GM19351 (cell line): Measurements from ENCODE around the gene GRIP1.

ENCODE experiments used
- ATAC-seq: cut with Tn5 transposase; IDR thresholded peaks from one replicate; pipeline ENCODE4 v1.9.1; 2021; ENCODE audit warnings: mild to moderate bottlenecking, moderate library complexity; ENCODE audit not compliant: unreplicated experiment

The GRIP1 gene

DNA sequence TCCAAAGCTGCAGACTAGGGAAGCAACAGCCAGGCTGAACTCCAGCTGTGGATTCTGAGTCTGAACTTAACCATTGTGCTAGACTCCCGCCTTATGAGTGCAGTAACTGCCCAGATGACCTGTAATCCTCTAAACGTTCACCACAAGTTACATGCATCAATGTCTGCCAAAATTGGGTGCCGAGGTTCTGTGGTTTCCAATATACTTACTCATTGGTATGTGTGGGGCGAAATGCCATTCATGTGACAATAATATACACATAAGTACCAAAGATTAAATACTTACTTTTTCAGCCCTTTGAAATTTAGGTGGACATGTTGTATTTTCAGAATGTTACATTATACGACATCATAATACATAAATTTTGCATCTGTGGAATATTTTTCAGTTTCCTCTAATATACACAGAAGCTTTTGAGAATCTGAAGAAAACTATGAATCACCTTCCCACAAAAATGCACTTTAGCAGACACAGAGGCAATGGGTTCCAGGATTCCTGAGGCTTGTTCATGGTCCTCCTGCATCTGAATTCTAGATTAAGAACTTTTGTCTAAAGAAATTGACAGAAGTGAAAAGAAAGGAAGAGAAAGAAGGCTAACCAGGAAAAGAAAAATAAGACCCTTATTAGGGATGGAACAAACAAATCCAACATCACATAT is 31.7 kb downstream of the GRIP1 start:
- ATAC-seq: no peak

DNA sequence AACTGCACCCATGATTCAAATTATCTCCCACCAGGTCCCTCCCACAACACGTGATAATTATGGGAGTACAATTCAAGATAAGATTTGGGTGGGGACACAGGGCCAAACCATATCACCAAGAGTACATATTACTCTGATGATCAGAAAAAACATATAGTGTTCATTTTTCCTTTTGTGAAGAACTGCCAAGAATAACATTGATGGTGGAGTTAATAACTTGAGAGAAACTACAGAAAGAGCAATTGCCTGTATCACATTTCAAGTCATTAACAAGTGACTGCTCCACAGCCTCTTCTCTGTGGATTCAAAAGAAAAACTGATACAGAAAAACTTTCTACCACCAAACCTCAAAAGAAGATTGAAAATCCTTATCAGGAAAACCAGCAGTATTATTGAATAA is 34.7 kb downstream of the GRIP1 start:
- no peak for ATAC-seq

DNA sequence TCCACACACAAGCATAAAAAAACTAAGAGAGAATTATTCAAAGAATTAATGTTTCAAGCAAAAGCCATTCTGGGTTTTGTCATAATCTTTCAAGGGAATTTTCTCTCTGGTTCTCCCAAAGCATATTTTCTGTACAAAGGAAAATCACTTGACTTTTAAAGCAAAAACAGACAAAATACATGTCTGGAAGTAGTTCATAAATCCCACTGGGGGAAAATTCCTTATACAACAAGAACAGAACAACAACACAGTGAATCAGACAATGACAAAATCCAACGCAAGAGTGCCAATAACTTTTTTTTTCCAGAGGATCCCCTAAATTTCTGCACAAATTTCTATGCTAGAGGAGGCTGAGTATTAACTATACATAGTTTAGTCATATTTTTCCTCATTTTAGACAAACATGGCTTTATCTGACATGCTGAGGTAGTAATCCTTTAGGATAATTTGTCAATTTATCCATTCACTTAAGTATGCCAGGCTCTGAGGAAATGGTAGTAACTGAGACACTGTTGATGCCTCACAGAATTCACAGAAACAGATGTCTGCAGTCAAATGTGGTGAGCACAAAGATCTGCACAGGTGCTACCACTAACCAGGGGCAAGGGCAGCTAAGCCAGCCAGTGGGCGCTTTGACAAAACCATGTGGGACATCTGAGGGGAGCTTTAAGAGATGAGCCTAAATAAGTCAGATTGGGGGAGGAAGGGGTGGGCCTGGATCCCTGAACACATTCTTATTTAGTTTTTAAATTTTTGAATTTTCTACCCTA is 38.0 kb downstream of the GRIP1 start:
- ATAC-seq: no peak

DNA sequence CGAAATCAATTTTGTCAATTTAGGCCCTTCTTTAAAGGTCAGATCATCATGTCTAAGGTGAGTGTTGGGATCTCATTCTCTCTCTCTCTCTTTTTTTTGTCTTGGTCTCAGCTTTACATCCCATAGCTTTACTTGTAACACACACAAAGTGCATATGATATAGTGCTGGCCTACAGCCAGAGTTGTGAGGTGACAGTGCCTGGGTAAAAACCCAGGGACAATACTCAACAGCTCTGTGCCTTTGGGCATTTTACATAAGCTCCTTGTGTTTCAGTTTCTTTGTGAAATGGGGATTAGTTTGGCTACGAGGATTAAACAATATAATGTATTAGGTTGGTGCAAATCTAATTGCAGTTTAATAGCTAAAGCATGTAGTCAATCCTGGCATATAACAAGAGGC is 40.2 kb downstream of the GRIP1 start:
- no peak for ATAC-seq

DNA sequence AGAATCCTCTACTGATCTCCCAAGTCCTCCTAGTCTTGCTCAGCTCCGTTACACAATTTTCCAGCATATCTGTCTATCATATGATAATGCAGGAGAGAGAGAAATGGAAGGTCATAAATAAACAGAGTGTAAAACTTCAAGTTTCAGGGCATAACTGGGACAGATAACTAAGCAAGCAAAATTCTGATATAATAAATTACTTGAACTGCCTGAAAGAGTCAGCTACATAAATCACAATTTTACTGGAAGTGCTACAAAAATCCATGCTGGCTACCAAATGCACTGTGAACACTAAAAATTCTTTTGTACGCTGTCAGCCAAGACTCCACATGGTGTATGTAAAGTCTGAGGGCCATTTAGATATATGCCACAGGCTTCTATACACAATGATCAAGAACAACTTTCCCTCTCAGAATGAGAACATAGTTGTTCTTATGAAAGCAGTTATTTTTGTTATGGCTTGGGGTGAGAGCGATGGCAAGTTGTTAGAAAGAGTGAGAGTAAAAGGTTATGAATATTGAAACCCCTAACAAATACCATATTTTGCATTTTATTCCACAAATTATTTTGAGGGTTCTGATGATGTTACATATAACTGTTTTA is 41.1 kb downstream of the GRIP1 start:
- ATAC-seq: no peak

DNA sequence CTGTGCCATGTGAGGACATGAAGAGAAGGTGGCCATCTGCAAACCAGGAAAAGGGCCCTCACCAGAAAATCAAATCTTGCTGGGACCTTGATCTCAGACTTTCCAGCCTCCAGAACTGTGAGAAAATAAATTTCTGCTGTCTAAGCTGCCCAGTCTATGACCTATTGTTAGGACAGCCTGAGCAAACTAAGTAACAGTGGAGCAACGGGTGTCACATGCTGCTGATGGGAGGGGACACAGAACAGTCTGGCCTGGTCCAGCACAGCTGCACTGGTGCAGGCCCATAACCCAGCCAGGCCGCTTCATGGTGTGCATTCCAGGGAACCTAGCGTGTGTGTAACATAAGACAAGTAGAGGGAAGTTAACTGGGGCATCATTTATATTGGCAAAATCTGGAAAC is 42.1 kb downstream of the GRIP1 start:
- no peak for ATAC-seq

DNA sequence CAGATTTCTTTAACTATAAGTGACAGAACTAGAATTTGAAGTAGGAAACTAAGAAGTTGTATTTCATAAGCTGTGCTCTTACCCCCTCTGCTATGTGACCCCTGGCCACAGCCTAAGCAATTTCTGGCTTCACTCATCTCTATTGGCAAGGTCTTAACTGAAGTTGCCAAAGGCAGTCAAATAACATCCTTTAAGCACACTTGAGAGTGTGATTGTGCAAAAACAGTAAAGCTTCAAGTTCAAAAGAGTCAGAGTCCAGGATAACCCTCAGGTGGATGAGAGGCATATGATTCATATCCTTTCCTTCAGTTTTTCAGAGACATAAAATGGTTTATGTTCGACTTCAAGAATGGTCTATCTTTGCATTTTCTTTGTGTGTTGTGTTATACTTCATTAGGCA is 45.2 kb downstream of the GRIP1 start:
- no peak for ATAC-seq

DNA sequence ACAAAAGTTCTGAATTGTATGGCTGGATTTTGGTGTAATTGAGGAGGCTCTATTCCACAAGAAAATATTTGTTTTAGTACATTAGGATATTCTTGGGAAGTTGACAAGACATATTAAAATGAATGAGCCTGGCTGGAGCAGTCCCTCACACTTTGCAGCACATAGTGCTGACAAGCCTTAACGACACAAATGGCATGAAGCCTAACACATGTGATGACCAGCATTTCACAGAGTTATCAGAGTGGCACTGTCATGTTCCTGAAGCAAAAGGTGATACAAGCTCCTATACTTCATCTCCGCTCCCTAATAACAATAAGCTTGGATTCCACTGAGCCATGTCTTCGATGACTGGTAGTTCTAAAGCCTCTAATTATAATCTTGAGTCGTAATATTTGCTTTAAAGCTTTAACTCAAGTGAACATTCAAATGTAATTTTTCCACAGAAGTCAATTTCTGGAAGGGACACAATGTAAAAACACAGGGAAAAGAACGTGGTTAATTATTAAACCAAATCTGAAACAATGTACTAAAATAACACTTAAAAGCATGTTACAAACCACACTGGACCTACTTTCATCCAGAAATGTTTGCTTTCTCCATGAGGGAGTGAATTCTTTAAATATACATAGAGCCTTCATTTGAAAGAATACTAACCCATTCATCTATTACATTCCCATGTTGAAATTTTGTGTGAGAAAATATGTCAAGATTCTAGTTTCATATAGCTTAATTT is 49.6 kb downstream of the GRIP1 start:
- ATAC-seq: no peak

DNA sequence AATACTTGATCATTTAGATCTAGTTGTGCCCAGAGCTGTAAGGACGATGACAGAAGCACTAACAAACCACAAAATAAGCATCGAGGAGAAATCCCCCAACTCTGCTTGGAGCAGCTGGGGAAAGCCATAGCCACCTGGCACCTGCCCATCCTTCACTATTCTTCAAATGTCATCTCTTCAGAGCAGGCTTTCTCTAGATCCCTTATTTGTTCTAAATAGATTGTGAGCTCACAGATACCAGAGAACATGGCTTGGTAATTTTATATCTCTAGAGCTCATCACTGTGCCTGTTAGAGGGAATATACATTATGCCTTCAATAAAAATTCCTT is 50.9 kb downstream of the GRIP1 start:
- ATAC-seq: no peak

DNA sequence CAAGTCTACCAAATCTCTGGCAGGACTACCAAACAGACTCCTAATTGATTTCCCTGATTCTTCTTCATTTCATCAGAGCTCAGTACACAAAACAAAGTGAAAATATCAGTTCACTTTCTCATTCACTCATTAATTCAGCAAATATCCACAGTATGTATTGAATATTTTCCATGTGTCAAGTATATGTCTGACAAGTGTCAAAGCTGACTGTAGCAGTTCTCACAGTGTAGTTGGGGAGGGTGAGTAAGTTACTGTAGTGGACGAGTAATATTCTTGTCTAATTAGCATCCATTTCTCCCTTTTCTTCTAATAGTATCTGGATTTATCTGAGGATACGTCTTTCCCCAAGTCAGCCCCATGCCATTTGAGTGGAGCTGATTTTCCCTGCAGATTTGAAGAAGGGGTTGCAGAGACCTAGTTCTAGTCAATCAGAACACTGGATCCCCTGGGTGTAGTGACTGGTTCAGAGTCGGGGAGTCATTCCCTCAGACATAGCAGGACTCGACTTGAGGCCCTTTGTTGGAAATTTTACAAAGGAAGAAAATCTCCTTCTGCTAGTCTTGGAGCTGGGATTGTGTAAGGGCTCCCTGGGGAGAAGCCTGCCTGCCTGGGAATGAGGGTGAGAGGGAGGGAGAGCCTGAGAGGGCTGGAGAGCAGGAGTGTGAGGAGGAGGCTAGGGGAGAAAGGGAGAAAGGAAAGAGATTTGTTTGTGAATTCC is 51.4 kb downstream of the GRIP1 start:
- no peak for ATAC-seq

DNA sequence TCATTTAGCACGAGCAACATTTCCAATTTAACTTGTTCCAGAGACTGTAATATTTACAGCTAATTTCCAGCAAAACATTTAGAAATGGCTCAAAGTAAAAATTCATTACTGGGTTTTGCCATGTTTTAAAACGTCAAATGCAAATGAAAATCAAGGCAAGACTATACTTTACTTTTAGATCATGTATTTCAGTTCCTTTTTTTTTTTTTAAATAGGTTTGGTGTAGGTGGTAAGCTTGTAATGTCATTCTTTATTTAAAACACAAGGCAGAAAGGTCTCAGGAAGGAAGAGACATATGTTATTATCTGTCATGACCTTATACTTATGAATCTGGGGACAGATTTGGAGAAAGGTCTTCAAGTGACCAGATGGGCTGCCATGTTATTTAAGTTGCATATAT is 54.1 kb downstream of the GRIP1 start:
- peak; percentile 76 for ATAC-seq

DNA sequence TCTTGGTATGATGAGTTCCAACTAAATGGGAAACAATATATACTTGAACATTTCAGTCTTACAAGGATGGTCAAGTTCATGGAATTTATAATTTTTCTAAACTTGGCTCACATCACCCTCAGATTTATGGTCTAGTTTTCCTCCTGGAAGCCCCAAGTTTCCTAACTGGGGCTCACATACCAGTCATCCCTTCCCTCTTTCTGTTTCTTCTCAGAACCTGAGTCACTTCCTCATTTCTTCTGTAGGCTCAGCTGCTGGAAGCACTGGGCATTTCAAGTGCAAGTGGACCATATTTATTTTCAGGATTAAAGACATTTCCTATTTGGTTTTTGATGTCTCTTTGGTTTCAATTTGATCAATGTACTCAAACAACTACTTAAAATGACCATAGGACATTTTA is 55.4 kb downstream of the GRIP1 start:
- ATAC-seq: no peak

DNA sequence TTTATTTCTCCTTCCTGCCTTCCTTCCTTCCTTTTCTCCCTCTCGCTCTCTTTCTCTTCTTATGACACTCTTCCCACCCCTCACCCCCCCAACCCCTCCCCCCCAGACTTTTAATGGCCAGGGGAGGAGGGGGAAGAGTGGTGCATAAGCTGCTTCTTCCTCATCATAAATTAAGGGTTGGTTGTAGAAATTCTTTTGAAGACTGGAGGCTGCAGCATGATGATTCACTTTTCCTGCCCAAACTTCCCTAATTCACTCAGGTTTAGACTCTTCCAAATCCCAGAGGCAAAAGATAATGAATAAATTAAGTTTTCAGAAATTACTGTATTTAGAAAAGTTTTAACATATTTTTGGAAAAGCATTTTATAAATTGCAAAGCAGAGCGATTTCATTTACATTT is 58.2 kb downstream of the GRIP1 start:
- ATAC-seq: no peak

DNA sequence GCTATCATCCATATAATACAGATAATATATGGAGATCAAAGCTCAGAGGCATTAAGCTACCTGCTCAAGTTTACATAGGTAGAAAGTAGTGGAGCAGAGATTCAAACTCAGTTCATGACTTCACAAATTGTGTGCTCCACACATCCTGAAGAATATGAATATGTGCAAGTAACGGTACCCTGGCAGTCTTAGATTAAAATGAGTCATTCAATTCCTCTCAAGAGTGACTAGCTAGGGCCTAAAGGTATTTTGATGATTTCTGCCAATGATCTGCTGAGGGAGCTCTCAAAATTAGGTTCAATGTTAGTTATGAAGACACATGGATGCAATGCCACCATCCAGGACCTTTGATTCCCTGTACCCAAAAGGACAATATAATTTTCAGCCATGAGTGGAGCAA is 58.9 kb downstream of the GRIP1 start:
- no peak for ATAC-seq

DNA sequence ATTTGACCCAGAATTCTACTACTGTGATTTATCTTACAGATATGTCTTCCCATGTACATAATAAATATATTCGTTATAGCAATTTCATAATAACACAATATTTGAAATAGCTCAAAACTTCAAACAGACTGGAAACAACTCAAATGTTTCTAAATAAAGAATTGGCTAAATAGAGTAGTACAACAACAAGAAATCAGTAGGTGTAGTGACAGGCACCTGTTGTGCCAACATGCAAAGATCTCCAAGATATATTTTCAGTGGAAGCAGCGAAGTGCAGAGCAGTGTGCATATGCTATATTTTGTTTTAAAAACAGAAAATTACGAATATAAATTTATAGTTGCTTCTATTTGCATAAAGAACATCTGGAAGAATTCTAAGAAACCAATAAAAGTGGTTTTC is 60.9 kb downstream of the GRIP1 start:
- ATAC-seq: no peak

DNA sequence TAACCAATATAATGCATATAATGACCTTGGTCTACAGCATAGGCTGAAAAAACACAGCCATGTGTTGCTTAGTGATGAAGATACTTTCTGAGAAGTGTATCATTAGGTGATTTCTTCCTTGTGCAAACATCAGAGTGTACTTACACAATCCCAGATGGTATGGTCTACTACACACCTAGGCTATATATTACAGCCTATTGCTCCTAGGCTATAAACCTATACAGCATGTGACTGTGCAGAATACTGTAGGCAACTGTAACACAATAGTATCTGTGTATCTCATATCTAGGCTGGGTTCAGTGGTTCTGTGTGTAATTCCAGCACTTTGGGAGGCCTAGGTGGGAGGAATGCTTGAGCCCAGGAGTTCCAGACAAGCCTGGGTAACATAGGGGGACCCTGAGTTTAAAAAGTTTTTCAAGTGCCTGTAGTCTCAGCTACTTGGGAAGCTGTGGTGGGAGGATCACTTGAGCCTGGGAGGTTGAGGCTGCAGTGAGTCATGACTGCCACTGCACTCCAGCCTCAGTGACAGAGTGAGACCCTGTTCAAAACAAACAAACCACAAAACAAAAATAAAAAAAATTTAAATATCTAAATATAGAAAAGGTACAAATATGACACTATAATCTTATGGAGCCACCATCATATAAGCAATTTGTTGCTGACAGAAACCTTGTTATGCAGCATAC is 66.6 kb downstream of the GRIP1 start:
- ATAC-seq: no peak

DNA sequence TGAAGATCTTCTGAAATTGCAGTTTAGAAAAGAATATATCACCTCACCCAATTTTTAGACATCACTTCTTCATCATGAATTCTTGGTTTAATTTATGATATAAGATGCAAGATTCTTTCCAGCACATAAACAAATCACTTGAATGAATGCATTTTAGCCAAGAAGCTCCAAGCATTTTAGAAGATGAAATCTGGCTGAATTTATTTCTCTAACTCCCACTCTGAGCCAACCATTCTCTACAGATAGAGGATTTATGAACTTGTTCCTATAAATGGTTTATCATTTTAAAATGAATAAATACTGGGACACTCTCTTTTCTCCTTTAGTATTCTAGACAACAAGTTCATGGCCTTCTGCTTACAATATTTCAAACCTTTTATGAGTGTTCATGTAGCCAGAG is 71.7 kb downstream of the GRIP1 start:
- ATAC-seq: no peak

DNA sequence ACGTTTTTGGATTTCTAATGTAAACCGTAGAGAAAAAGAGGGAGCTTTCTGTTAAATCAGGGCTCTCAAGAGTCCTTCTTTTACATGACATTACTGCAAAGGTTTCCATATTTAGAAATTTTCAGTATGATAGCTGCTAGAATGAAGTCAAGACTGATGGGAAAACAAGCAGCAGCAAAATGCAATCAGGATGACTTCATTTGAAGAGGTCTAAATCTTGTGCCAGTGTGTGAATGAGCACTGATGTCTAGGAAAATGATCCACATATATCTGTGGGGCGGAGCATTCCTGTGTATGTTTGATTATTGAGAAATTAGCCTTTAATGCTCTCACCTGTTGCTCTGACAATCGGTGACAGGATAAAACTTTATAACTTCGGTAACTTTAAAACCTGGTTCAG is 73.6 kb downstream of the GRIP1 start:
- no peak for ATAC-seq

DNA sequence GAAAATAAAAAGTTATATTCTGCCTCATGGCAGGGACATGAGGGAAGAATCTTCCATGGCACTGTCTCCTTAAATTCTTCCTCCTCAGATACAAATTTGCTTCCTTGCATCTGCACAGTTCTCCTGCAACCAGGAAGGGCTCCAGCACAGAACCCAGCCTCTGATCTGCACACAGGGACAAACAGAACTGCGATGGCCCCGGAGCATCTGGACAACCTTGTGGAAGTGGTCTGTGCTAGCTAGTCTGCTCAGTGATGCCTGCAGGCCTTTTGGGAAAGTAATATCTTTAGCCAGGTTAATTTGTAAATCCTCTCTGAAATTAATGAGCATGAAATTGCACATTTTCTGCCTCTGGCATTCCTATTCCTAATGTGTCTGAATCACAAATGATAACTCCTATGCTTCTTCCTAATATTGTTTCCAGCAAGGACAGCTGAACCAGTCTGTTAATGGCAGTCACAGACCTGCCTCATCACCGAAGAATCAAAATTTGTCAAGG is 74.8 kb downstream of the GRIP1 start:
- no peak for ATAC-seq

DNA sequence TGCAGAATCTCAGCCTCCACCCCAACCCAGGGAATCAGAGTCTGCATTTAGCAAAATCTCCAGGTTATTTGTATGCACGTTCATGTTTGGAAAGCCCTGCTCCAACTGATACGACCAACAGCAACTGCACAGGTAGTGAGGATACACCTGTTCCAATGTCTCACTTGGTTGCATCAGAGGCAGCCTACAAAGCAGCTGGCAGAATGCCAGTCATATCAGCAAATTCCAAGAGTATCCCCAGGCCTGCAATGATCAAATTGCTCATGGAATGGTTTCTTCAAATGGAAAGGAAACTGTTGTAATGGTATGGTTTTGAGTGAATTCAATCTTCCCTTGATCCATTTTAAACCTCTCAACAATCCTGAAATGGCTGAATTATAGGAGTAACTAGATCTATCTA is 75.4 kb downstream of the GRIP1 start:
- no peak for ATAC-seq
